HepG2 (cell line): ENCODE measurements around the gene LRRC17. TPM values are rescaled to one million over a fixed set of nuclear protein-coding genes. Genes with fewer than 3 reads are reported as not detected.

Experiments used
- ATAC-seq: fragments of 200-7000 bp; cut with Tn5 transposase; 3 replicates; pipeline ENCODE4 v1.9.1; 2020; ENCODE audit warnings: mild to moderate bottlenecking, moderate library complexity
- BruUV-seq: library from RNA; stranded (reverse); fragments of 400-500 nt; replicated peaks from 2 replicates; lab custom pipeline; 2021; lab: Mats Ljungman, UMichigan
- CTCF ChIA-PET: fragments of 300-600 bp; formaldehyde crosslinking; extraction: SDS; loops from one replicate; lab custom pipeline; 2021; ENCODE audit warnings: low total read pairs, inconsistent platforms, low intra/inter-chr PET ratio; lab: Yijun Ruan, JAX
- POLR2A ChIA-PET: fragments of 350-600 bp; sonication (Branson Sonifier 250); formaldehyde crosslinking; loops from one replicate; lab custom pipeline; 2020; ENCODE audit warnings: antibody characterized with exemption, inconsistent platforms; lab: Yijun Ruan, JAX
- DNase-seq: peaks from one replicate; pipeline ENCODE4 v3.0.0-alpha.2; 2015; ENCODE audit warnings: low spot score
- FAIRE-seq: peaks from 3 replicates; lab custom pipeline; 2011; peaks lifted over from hg19 to GRCh38; lab: Jason Lieb, UNC
- H2AFZ ChIP-seq: one replicate; pipeline ENCODE4 v1.6.1; 2011; ENCODE audit warnings: low read length, inconsistent platforms
- H3K27ac ChIP-seq: fragments of 300-600 bp; 3 replicates; pipeline ENCODE4 v1.8.0; 2011; ENCODE audit warnings: mixed run types, mild to moderate bottlenecking, mixed read lengths, low read length, inconsistent platforms; ENCODE audit not compliant: insufficient read depth; ENCODE audit errors: extremely low read length
- H3K27me3 ChIP-seq, 2 experiments: fragments of 200-600 bp in 1 of 2; 2 replicates in 1 of 2; 3 replicates in 1 of 2; pipeline versions ENCODE4 v1.6.0 to v1.8.0; 2011; ENCODE audit warnings: low read length in 2 of 2, mild to moderate bottlenecking in 2 of 2, moderate library complexity in 2 of 2, inconsistent platforms in 1 of 2; ENCODE audit not compliant: insufficient read depth in 2 of 2, control insufficient read depth in 1 of 2
- H3K36me3 ChIP-seq, 2 experiments: fragments of 200-600 bp in 1 of 2; replicated peaks in 1 of 2; 2 replicates in 1 of 2; 3 replicates in 1 of 2; pipeline versions ENCODE4 v1.5.1 to v1.8.0; 2011; ENCODE audit warnings: low read length in 2 of 2, inconsistent platforms in 1 of 2; ENCODE audit not compliant: insufficient read depth in 2 of 2, control insufficient read depth in 1 of 2
- H3K4me1 ChIP-seq: 2 replicates; pipeline ENCODE4 v1.5.1; 2012; ENCODE audit warnings: low read length, inconsistent platforms; ENCODE audit not compliant: insufficient read depth
- H3K4me2 ChIP-seq: 2 replicates; pipeline ENCODE4 v1.6.0; 2011; ENCODE audit warnings: low read depth, low read length, inconsistent platforms
- H3K4me3 ChIP-seq, 3 experiments: fragments of 200-600 bp in 1 of 3; sonication (generic), shearing (Covaris generic) in 1 of 3; replicated peaks in 1 of 3; 2 replicates each; pipeline ENCODE4 v1.5.1; 2011 to 2016; ENCODE audit warnings: low read length in 3 of 3, inconsistent platforms in 2 of 3, low read depth in 2 of 3, mild to moderate bottlenecking in 2 of 3, control low read depth in 1 of 3, mixed read lengths in 1 of 3; ENCODE audit not compliant: insufficient read depth in 1 of 3
- H3K79me2 ChIP-seq: one replicate; pipeline ENCODE4 v1.6.1; 2011; ENCODE audit warnings: low read length, inconsistent platforms; ENCODE audit not compliant: insufficient read depth
- H3K9ac ChIP-seq: 2 replicates; pipeline ENCODE4 v1.6.0; 2011; ENCODE audit warnings: mild to moderate bottlenecking, low read depth, low read length, inconsistent platforms; ENCODE audit not compliant: insufficient read depth
- H3K9me3 ChIP-seq: 2 replicates; pipeline ENCODE4 v1.5.1; 2012; ENCODE audit warnings: mild to moderate bottlenecking, low read length
- H4K20me1 ChIP-seq: 2 replicates; pipeline ENCODE4 v1.6.0; 2011; ENCODE audit warnings: inconsistent platforms, mild to moderate bottlenecking, low read length, moderate library complexity; ENCODE audit not compliant: insufficient read depth
- ATAD3A ChIP-seq: sonication (generic); formaldehyde crosslinking; IDR thresholded peaks from 2 replicates; pipeline ENCODE4 v1.4.0; 2020; ENCODE audit warnings: missing genetic modification reagents
- KDM1A ChIP-seq: IDR thresholded peaks from 2 replicates; pipeline ENCODE4 v1.6.1; 2016; ENCODE audit warnings: missing compliant biosample characterization
- NFKB2 ChIP-seq: sonication (generic); formaldehyde crosslinking; IDR thresholded peaks from 2 replicates; pipeline ENCODE4 v1.4.0; 2020; ENCODE audit warnings: missing genetic modification reagents, borderline replicate concordance
- SIN3A ChIP-seq: IDR thresholded peaks from 2 replicates; pipeline ENCODE4 v1.6.1; 2011; ENCODE audit warnings: low read depth, mild to moderate bottlenecking, control low read depth, low read length, borderline replicate concordance
- TCF7 ChIP-seq: sonication (generic); IDR thresholded peaks from 2 replicates; pipeline ENCODE4 v1.6.1; 2016; ENCODE audit warnings: antibody characterized with exemption, low read depth
- ZFAT ChIP-seq: sonication (generic); formaldehyde crosslinking; conservative IDR thresholded peaks from 2 replicates; pipeline ENCODE4 v1.8.1; 2023; ENCODE audit warnings: missing genetic modification reagents, inconsistent platforms
- ZNF296 ChIP-seq: sonication (generic); formaldehyde crosslinking; conservative IDR thresholded peaks from 2 replicates; pipeline ENCODE4 v1.5.0; 2020; ENCODE audit warnings: mild to moderate bottlenecking, missing genetic modification reagents
- ZNF660 ChIP-seq: sonication (generic); formaldehyde crosslinking; IDR thresholded peaks from 2 replicates; pipeline ENCODE4 v1.5.1; 2020; ENCODE audit warnings: mild to moderate bottlenecking, low read depth, missing genetic modification reagents, borderline replicate concordance
- ZSCAN21 ChIP-seq: sonication (generic); formaldehyde crosslinking; IDR thresholded peaks from 2 replicates; pipeline ENCODE4 v1.8.0; 2022; ENCODE audit warnings: mild to moderate bottlenecking, missing genetic modification reagents, moderate library complexity, borderline replicate concordance
- WGBS: methylation state at CpG from one replicate; pipeline ENCODE4 v1.1.6; 2017; ENCODE audit warnings: low lambda C conversion rate; 5-methylcytosine and 5-hydroxymethylcytosine counted together
- in situ Hi-C: cut with HindIII; loops from 2 replicates; pipeline ENCODE4 v1.10.0; 2017; ENCODE audit warnings: low pct_unique_long_range_greater_than_20kb; ENCODE audit not compliant: extremely low pct_ligation_motif_present
- intact Hi-C: fragments of 100-400 bp; cut with micrococcal nuclease; formaldehyde crosslinking; loops from one replicate; pipeline ENCODE4 v1.10.0; 2022; ENCODE audit not compliant: unreplicated experiment
- polyA plus RNA-seq, 8 experiments: library from polyadenylated mRNA; depleted of rRNA in 3 of 8; stranded (reverse) in 7 of 8; unstranded in 1 of 8; fragments of >200 nt; fragmentation: Illumina TruSeq in 4 of 8; extraction: Trizol in 4 of 8; gene quantifications; 2 replicates each; pipeline versions ENCODE4 v1.2.1 to v1.2.3, GENCODE V29; 2011 to 2016; ENCODE audit warnings: low read depth in 4 of 8, missing spikeins in 1 of 8, mixed read lengths in 1 of 8; ENCODE audit not compliant: insufficient read depth in 1 of 8
- total RNA-seq, 5 experiments: library from RNA; depleted of rRNA; stranded (reverse); fragments of >200 nt; fragmentation: Illumina TruSeq; extraction: Trizol; gene quantifications; 2 replicates each; pipeline ENCODE4 v1.2.3, GENCODE V29; 2016; ENCODE audit warnings: low read depth in 1 of 5

LRRC17 gene
- total and polyA plus RNA-seq, 2 of the 13 experiments (the other 11 are each of a cell fraction or from before 2014, with no cell fraction given) = 0.20 to 0.66 TPM

DNA sequence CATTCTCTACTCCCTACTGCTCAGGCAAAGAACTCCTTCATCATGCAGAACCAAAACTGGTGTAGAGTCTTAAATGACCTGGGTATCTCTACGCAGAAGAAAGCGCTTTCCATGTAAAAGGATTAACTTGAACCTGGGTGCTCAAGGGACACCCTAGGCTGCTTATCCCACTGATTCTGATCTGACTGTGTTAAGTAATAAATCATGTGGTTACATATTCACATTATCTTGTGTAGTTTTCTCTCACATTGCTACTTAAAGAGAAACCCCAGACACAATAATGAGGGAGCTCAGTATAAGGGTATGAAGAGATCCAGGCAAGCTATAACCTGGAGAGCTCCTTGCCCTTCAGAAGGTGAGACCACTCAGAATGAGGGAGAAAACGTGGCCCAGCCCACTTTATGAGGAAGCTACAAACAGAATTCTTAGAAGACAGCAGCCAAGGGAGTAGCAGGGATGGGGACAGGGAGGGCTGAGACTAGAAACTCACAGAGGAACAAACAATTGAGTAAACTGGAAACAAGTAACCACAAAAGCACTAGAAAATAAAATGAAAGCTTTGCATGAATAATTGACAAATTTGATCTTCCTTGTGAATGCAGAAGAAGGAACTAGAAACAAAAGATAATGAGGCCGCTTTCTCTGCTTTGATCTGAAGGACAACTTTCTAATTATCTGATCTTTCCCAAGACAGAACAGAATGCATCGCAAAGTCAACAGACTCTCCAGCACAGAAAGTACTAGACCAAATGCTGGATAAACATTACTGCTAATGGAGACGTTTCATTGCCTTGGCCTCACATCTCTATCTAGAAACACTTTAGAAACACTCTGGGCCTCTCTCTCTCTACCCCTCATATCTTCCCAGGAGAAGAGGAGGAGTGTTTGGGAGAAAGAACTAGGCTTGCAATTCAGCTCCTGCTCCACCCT is 76.1 kb downstream of the LRRC17 start:
- DNase-seq (peak; percentile 12), FAIRE-seq (no peak), ATAC-seq (no peak)
- WGBS = 34% methylated on average over 6 of the region's 6 CpGs
- H3K4me3 ChIP-seq = no peak overlapping the region
- CTCF ChIA-PET = no interaction called here
- no peak overlapping the region for H3K4me2 ChIP-seq
- intact Hi-C loops (no loop called here), in situ Hi-C loops (no loop called here)
- H3K9me3 ChIP-seq = no peaks in the 10 kb centered on the region
- H3K9ac ChIP-seq = no peak overlapping the region
- H3K4me1 ChIP-seq = peaks cover 43% of the 10 kb centered on the region
- H3K79me2 ChIP-seq = no peaks in the 10 kb centered on the region
- no peak overlapping the region for H2AFZ ChIP-seq
- 0 out of 2 replicates have a peak, but pooled peaks have one; percentile 28 for TF ChIP-seq TCF7
- no peak for TF ChIP-seq ZSCAN21 (CRISPR knock-in tag)
- BruUV-seq = no TSS peak
- H3K36me3 ChIP-seq = no peaks in the 10 kb centered on the region
- H3K27me3 ChIP-seq = no peaks in the 10 kb centered on the region
- H3K27ac ChIP-seq = no peak overlapping the region
- H4K20me1 ChIP-seq = no peaks in the 10 kb centered on the region
- POLR2A ChIA-PET = no interaction called here

- Histone ChIP-seq H3K27me3 (no peaks in the 10 kb centered on the region), H3K9ac (no peak overlapping the region), H4K20me1 (no peaks in the 10 kb centered on the region), H2AFZ (no peak overlapping the region), H3K27ac (no peak overlapping the region), H3K4me1 (peaks cover 43% of the 10 kb centered on the region), H3K4me2 (no peak overlapping the region), H3K9me3 (no peaks in the 10 kb centered on the region), H3K79me2 (no peaks in the 10 kb centered on the region), H3K4me3 (no peak overlapping the region), H3K36me3 (no peaks in the 10 kb centered on the region)
- WGBS = 41% methylated on average over 2 of the region's 2 CpGs
- no TSS peak for BruUV-seq
- POLR2A ChIA-PET = no interaction called here
- in situ Hi-C loops (no loop called here), intact Hi-C loops (no loop called here)
- no peak for ATAC-seq
- FAIRE-seq = no peak
- DNase-seq = no peak
- TF ChIP-seq ZNF660 (CRISPR knock-in tag) = no peak
- no peak for TF ChIP-seq SIN3A
- no peak for TF ChIP-seq ATAD3A (CRISPR knock-in tag)
- no peak for TF ChIP-seq KDM1A (CRISPR knock-in tag)
- TF ChIP-seq NFKB2 = no peak
- no peak for TF ChIP-seq ZNF296
- no peak for TF ChIP-seq ZFAT
- TF ChIP-seq, all 625 proteins: peak for 0
- CTCF ChIA-PET = no interaction called here
These were observed 77.8 kb downstream of the LRRC17 start for GRCh38 chr7:102990642-102991041.
